H1 (cell line): ENCODE measurements around the gene STOML1. TPM values are rescaled to one million over a fixed set of nuclear protein-coding genes. Genes with fewer than 3 reads are reported as not detected.

Experiments
- ASH2L ChIP-seq: fragments of 200-600, 300-600 bp; sonication (generic); IDR thresholded peaks from one replicate; pipeline ENCODE4 v1.7.1; 2017; ENCODE audit warnings: low read length
- CHD2 ChIP-seq: IDR thresholded peaks from 2 replicates; pipeline ENCODE4 v1.6.1; 2012; ENCODE audit warnings: low read length, improper control_type of control experiment
- CTCF ChIP-seq, 3 experiments: IDR thresholded peaks; 1 replicate in 2 of 3; 2 replicates in 1 of 3; pipeline versions ENCODE4 v1.5.1 to v1.6.1; 2011; ENCODE audit warnings: low read length in 3 of 3, mild to moderate bottlenecking in 3 of 3, inconsistent platforms in 2 of 3, low read depth in 1 of 3, moderate library complexity in 1 of 3; ENCODE audit not compliant: insufficient read depth in 1 of 3; ENCODE audit errors: control extremely low read depth in 1 of 3
- E2F6 ChIP-seq: IDR thresholded peaks from 2 replicates; pipeline ENCODE4 v1.6.1; 2012; ENCODE audit warnings: inconsistent platforms
- EGR1 ChIP-seq: IDR thresholded peaks from 2 replicates; pipeline ENCODE4 v1.6.1; 2011; ENCODE audit warnings: low read depth, low read length, borderline replicate concordance
- GABPA ChIP-seq: IDR thresholded peaks from 2 replicates; pipeline ENCODE4 v1.6.1; 2011; ENCODE audit warnings: mild to moderate bottlenecking, low read length, moderate library complexity, borderline replicate concordance; ENCODE audit not compliant: insufficient read depth
- JUN ChIP-seq: IDR thresholded peaks from 2 replicates; pipeline ENCODE4 v1.6.1; 2011; ENCODE audit warnings: low read depth, mild to moderate bottlenecking, improper control_type of control experiment, low read length
- KDM1A ChIP-seq: fragments of 200-600, 300-600 bp; sonication (generic); IDR thresholded peaks from 2 replicates; pipeline ENCODE4 v1.7.1; 2016; ENCODE audit warnings: mild to moderate bottlenecking, low read length, borderline replicate concordance
- KDM5A ChIP-seq: fragments of 200-600 bp; IDR thresholded peaks from 2 replicates; pipeline ENCODE4 v1.7.1; 2012; ENCODE audit warnings: mild to moderate bottlenecking, low read length, inconsistent platforms, mixed read lengths
- NRF1 ChIP-seq: IDR thresholded peaks from 2 replicates; pipeline ENCODE4 v1.6.1; 2011; ENCODE audit warnings: mild to moderate bottlenecking, low read depth, low read length, improper control_type of control experiment
- PHF8 ChIP-seq: fragments of 200-600 bp; sonication (generic); conservative IDR thresholded peaks from 2 replicates; pipeline ENCODE4 v1.7.1; 2012; ENCODE audit warnings: low read depth, mild to moderate bottlenecking, inconsistent platforms, low read length, moderate library complexity
- POLR2A ChIP-seq, 2 experiments: IDR thresholded peaks; 1 replicate in 1 of 2; 2 replicates in 1 of 2; pipeline ENCODE4 v1.6.1; 2011; ENCODE audit warnings: low read depth in 2 of 2, low read length in 2 of 2, mild to moderate bottlenecking in 2 of 2; ENCODE audit errors: control extremely low read depth in 1 of 2
- RBBP5 ChIP-seq: IDR thresholded peaks from 2 replicates; pipeline ENCODE4 v1.7.1; 2012; ENCODE audit warnings: low read depth, mild to moderate bottlenecking, inconsistent platforms, low read length, moderate library complexity, borderline replicate concordance
- SAP30 ChIP-seq: fragments of 300-600 bp; sonication (generic); IDR thresholded peaks from 2 replicates; pipeline ENCODE4 v1.7.1; 2012; ENCODE audit warnings: low read length, moderate library complexity, mild to moderate bottlenecking, inconsistent platforms; ENCODE audit not compliant: insufficient read depth, insufficient replicate concordance
- SIX5 ChIP-seq: IDR thresholded peaks from 2 replicates; pipeline ENCODE4 v1.6.1; 2011; ENCODE audit warnings: mild to moderate bottlenecking, low read depth, low read length
- SP1 ChIP-seq: IDR thresholded peaks from 2 replicates; pipeline ENCODE4 v1.6.1; 2011; ENCODE audit warnings: low read depth, low read length
- SP4 ChIP-seq: IDR thresholded peaks from 2 replicates; pipeline ENCODE4 v1.6.1; 2012; ENCODE audit warnings: low read length, inconsistent platforms
- SRF ChIP-seq: IDR thresholded peaks from 2 replicates; pipeline ENCODE4 v1.6.1; 2011; ENCODE audit warnings: mild to moderate bottlenecking, low read depth, low read length, moderate library complexity
- SUZ12 ChIP-seq: fragments of 200-600 bp; sonication (generic); IDR thresholded peaks from 2 replicates; pipeline ENCODE4 v1.6.1; 2012; ENCODE audit warnings: mild to moderate bottlenecking, inconsistent platforms, low read length, moderate library complexity, mixed read lengths
- TAF1 ChIP-seq: IDR thresholded peaks from 2 replicates; pipeline ENCODE4 v1.6.1; 2011; ENCODE audit warnings: mild to moderate bottlenecking, low read depth, low read length
- TEAD4 ChIP-seq: IDR thresholded peaks from 2 replicates; pipeline ENCODE4 v1.6.1; 2012; ENCODE audit warnings: low read depth, low read length, inconsistent platforms, mixed read lengths
- ZNF274 ChIP-seq: IDR thresholded peaks from 2 replicates; pipeline ENCODE4 v1.7.0; 2012; ENCODE audit warnings: low read length, borderline replicate concordance; ENCODE audit errors: extremely low read depth
- polyA plus RNA-seq, 7 experiments: library from polyadenylated mRNA; depleted of rRNA in 3 of 7; stranded (reverse) in 5 of 7; unstranded in 2 of 7; fragments of >200 nt in 5 of 7; fragments of 200-250 nt in 2 of 7; gene quantifications; 1 replicate in 5 of 7; 2 replicates in 1 of 7; 4 replicates in 1 of 7; pipeline versions ENCODE4 v1.2.1 to v1.2.3, GENCODE V29; 2011 to 2013; ENCODE audit warnings: missing spikeins in 2 of 7, mixed read lengths in 2 of 7
- total RNA-seq: library from RNA; stranded (reverse); fragmentation: NEBNext Ultra II Directional; extraction: Animal tissue kit (Norgen Biotek cat#: 25700); gene quantifications from 2 replicates; pipeline ENCODE4 v1.2.1, GENCODE V29; 2021

STOML1 gene
- total and polyA plus RNA-seq, 2 of the 8 experiments (the other 6 are each of a cell fraction or from before 2014, with no cell fraction given) = 2.6 to 3.2 TPM

- TF ChIP-seq CTCF (IDR thresholded peaks at IDR 0.05; ENCODE audit: control extremely low read depth in 1 of 3, insufficient read depth in 1 of 3, low read depth in 1 of 3, low read length in 3 of 3) = peak; percentile 87 to 89 (median 89)
- no peak for TF ChIP-seq CHD2
- TF ChIP-seq SP1 = no peak
- peak; percentile 96 for TF ChIP-seq EGR1
- TF ChIP-seq ASH2L = no peak
- TF ChIP-seq JUN = no peak
- no peak for TF ChIP-seq TEAD4
- TF ChIP-seq ZNF274 = no peak
- TF ChIP-seq SAP30 = no peak
- peak; percentile 54; the same call in 1 of the 2 replicates for TF ChIP-seq TAF1
- TF ChIP-seq KDM5A = no peak
- no peak for TF ChIP-seq SIX5
- TF ChIP-seq SP4 = peak; percentile 50; the same call in 1 of the 2 replicates
- no peak for TF ChIP-seq RBBP5
- TF ChIP-seq KDM1A = no peak
- no peak for TF ChIP-seq E2F6
- TF ChIP-seq SUZ12 = no peak
- peak; percentile 81; the same call in 1 of the 2 replicates for TF ChIP-seq GABPA
- no peak for TF ChIP-seq NRF1
- 0 out of 2 replicates have a peak, but pooled peaks have one; percentile 5 for TF ChIP-seq SRF
- TF ChIP-seq PHF8 = 0 out of 2 replicates have a peak, but pooled peaks have one; percentile 48
- peak in 1 of 2 experiments; percentile 30; a peak in 1 of 3 replicates for TF ChIP-seq POLR2A (IDR thresholded peaks at IDR 0.05; ENCODE audit: control extremely low read depth in 1 of 2, low read depth in 2 of 2, low read length in 2 of 2)
Measured at GRCh38 chr15:73991726-73992593, at the start of gene STOML1 (continued).
